GM23248 (cell line): ENCODE measurements around the gene FAM193A.

Source experiments
- EZH2 ChIP-seq: fragments of 200-600 bp; sonication (generic); IDR thresholded peaks from 2 replicates; pipeline ENCODE4 v1.6.1; 2018; ENCODE audit warnings: antibody characterized with exemption, mild to moderate bottlenecking; ENCODE audit not compliant: insufficient read depth, poor library complexity, severe bottlenecking
- EZH2phosphoT487 ChIP-seq: fragments of 200-600 bp; sonication (generic); IDR thresholded peaks from 2 replicates; pipeline ENCODE4 v1.6.1; 2018; ENCODE audit warnings: antibody characterized with exemption, moderate library complexity, mild to moderate bottlenecking, low read depth; ENCODE audit not compliant: insufficient read depth

GRCh38 chr4:2767046-2767704, 230.7 kb downstream of the FAM193A start:
- TF ChIP-seq EZH2 (no peak), EZH2phosphoT487 (no peak)
